LHCN-M2 (cell line): ENCODE data around the gene MAN2A1. TPM values are rescaled to one million over a fixed set of nuclear protein-coding genes. Genes with fewer than 3 reads are reported as not detected.
"Not testable (repeated sequence)": the region's sequence is repeated elsewhere in the genome, so short reads cannot be mapped to it uniquely, and the experiment has no call there.

Source experiments
- DNase-seq: peaks from one replicate; pipeline ENCODE4 v3.0.0-alpha.2; 2012; ENCODE audit warnings: low read depth
- total RNA-seq: library from RNA; depleted of rRNA; stranded (reverse); fragments of >200 nt; gene quantifications from 2 replicates; pipeline ENCODE4 v1.2.3, GENCODE V29; 2014

MAN2A1 gene
- total RNA-seq, 1 experiment from 2014 or later: 129 TPM

GRCh38 chr5:109863752-109864151, 174.0 kb downstream of the MAN2A1 start:
- peak; percentile 59 for DNase-seq

GRCh38 chr5:109865637-109866036, 175.9 kb downstream of the MAN2A1 start:
- peak; percentile 99 for DNase-seq

- peak; percentile 82 for DNase-seq
Measured at GRCh38 chr5:109866051-109866450, 176.3 kb downstream of the MAN2A1 start.

- DNase-seq: peak; percentile 69
Measured at GRCh38 chr5:109868737-109869136, 179.0 kb downstream of the MAN2A1 start.

DNA sequence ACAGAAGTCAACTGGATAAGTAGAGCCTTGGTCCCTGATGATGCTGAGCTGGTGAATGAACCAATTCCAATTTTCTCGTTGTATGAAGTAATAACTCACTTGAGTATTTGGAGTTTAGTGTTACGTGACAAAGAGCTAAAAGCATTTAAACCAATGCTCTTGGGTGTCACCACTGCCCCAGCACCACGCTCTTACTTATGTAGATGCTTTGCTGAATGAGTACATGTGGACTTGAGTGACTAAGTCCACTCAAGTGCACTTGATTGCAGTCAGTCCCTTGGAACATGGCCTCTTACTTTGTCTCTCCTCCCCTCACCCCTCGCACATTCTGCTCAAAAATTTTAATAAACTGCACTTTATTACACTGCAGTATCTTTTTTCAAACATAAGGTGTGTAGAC, 184.0 kb downstream of the MAN2A1 start:
- DNase-seq: no peak

GRCh38 chr5:109874108-109874507, 184.4 kb downstream of the MAN2A1 start:
- no peak for DNase-seq

- no peak for DNase-seq
Measured at GRCh38 chr5:109876030-109876725, 186.5 kb downstream of the MAN2A1 start.

- peak; percentile 93 for DNase-seq
Measured at GRCh38 chr5:109876941-109877669, 187.4 kb downstream of the MAN2A1 start.

GRCh38 chr5:109877670-109878045, 187.9 kb downstream of the MAN2A1 start:
- peak; percentile 67 for DNase-seq

DNA sequence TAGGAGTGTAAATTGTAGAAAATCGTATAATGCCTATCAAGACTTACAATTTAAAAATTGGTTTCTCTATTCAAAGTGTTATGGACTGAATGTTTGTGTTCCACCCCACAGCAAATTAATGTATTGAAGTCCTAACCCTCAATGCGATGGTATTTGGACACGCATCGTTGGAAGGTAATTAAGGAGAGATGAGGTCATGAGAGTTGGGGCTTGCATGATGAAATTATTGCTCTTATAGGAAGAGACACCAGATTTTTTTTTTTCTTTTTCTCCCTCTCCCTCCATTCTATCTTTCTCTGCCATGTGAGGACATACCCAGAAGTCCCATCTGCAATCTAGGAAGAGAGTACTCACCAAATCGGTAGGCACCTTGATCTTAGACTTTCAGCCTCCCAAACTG, 189.2 kb downstream of the MAN2A1 start:
- no peak for DNase-seq

- peak; percentile 40 for DNase-seq
Measured at GRCh38 chr5:109880907-109881685, 191.4 kb downstream of the MAN2A1 start.

- no peak for DNase-seq
Measured at GRCh38 chr5:109882546-109882945, 192.8 kb downstream of the MAN2A1 start.

GRCh38 chr5:109884676-109885075, 194.9 kb downstream of the MAN2A1 start:
- DNase-seq: no peak

DNA sequence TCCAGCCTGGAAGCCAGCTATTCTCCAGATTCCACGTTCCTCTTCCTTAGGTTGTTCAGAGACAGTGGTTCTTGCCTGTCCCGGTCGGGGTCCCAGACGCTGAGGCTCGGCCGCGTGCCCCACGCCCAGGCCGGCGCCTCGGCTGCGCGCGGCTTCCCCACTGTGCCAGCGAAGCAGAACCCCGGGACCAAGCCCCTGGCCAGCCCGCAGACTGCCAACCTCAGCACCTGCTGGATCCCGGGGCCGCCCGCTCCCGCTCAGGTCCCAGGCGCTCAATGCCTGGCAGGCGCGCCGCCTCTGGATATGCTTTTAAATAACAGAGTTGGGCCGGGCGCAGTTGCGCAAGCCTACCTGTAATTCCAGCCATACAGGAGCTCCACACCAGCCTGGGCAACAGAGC, 195.5 kb downstream of the MAN2A1 start:
- DNase-seq: no peak

GRCh38 chr5:109888989-109889388, 199.3 kb downstream of the MAN2A1 start:
- no peak for DNase-seq

DNA sequence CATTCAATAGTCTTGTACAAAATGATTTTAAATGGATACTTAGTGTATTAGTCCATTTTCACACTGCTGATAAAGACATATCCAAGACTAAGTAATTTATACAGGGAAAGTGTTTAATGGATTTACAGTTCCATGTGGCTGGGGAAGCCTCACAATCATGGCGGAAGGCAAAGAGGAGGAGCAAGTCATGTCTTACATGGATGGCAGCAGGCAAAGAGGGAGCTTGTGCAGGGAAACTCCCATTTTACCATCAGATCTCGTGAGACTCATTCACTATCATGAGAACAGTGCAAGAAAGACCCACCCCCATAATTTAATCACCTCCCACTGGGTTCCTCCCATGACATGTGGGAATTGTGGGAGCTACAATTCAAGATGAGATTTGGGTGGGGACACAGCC, 203.5 kb downstream of the MAN2A1 start:
- DNase-seq: not testable (repeated sequence)

DNA sequence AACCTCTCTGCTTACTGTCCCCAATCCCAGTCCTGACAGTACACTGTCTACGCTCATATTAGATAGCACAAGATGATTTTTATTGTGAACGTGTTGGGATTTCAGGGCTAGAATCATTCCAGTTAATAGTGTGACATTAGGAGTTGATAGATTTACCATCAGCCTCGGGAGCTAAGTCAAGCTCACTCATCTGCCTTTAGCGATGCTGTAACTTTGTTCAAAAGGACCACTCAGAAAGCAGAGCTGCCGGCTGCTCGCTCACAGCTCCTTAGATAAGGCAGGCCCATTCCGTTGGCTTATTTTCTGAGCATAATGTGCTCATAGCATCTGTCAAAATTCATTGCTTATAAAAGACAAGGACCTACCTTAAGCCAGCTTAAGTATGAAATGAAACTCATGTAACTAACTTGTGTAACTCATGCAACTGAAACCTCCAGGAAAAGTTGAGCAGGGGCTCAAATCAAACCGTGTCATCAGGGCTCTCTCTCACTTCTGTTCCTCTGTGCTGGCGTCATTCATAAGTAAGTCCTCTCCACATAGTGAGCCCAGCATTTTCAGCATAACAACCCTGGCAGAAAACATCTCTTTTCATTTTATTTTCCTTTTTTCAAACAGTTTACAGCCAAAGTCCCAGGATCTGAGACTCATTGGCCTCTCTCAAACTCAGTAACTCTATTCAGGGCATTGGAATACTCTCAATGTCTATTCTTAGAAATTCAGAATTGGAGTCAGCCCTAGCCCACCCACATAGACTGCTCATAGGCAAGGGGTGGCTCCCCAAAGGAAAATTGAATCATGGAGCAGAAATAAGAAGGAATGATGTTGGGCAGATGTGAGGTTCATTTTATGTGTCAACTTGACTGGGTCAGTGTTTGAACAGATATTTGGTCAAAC, 208.8 kb downstream of the MAN2A1 start:
- DNase-seq: no peak

- DNase-seq: no peak
Measured at GRCh38 chr5:109899163-109899535, 209.4 kb downstream of the MAN2A1 start.

- DNase-seq: no peak
Measured at GRCh38 chr5:109900461-109900860, 210.7 kb downstream of the MAN2A1 start.

DNA sequence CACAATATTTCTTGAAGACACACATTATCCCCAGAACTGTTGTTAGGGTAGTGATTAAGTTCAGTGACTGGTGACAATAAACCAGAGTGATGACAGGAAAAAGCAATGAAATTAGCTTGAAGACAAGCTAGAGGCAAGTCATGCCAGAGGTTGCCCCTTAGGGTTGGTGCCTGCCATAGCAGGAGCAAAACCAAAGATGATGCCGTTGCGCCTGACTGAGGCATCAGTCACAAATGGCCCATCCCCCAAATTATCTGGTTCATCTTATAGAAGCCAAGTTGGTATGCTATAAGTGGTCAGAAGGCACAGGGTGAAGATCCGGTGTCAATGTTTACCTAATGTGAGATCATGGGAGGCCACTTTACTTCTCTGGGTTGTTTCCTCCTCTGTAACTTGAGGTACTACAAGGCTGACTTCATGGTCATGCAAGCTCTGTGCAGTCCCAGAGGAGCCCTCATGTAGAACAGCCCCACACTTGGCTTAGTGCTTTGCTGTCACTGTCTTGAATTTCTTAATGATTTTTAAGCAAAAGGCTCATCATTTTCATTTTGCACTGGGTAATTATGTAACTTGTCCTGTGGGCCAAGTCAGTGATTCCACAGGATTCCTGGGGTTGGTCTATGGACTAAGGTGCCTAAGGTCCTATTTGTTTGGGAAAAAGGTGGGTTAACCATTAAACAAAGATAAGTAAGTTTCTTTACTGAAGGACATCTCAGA, 211.3 kb downstream of the MAN2A1 start:
- DNase-seq: no peak

- DNase-seq: no peak
Measured at GRCh38 chr5:109901628-109901981, 211.9 kb downstream of the MAN2A1 start.
